ENCODE results near the gene MAP7.
"Not testable (repeated sequence)": the region's sequence is repeated elsewhere in the genome, so short reads cannot be mapped to it uniquely, and the experiment has no call there.

MAP7 gene

GRCh38 chr6:136550330-136551071 lies at the start of gene MAP7:
Gene MAP7 (minus strand): TSS chr6:136550422. CDS start chr6:136550408, 14 bp downstream.
- DNase-seq: peak; percentile 55

DNA sequence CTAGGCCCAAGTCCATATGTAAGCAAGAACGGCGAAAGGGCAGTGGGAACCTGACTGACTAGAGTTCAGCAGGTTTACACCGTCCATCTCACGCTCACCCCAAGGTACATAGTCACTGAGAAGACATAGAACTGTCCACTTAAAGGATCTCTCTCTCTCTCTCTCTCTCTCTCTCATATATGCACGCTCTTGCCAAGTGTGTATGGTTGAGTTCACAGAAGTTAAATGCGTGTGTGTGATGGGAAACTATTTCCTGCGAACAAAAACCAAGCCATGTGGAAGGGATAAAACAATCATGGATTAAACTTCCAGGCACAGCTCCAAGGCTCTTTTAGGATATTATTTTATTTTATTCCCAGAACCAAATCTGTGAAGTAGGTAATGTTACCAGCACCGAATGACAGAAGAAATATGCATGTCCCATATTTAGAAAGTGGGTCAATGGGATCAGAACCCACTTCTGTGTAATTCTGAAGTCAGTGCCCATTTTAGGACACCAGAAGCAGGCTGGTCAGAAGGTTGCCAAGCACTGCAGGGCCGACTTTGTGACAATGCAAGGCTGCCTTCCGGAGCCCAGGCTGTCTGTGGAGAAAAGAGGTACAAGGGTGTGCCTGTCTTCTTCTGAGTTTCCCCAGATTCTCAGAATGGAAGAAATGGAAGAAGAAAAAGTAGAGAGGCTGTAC lies 49.2 kb upstream of the MAP7 start:
- DNase-seq: no peak

DNA sequence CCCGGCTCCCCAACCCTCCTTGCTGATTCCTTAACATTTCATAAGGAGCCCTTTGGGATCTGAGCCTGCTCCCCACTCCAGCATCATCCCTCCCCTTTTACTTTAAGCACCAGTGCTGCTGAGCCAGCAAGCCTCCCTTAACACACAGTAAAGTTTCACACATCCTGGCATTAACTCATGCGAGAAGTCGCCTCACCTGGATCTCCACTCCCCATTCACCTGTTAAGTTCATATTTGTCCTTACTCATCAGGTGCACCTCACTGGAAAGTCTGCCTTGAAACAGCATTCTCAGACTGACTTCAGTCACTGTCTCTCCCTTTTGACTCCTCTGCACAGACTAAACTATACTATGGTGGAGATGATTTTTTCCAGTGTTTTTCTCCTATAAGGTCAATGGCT lies 47.8 kb upstream of the MAP7 start:
- no peak for DNase-seq

DNA sequence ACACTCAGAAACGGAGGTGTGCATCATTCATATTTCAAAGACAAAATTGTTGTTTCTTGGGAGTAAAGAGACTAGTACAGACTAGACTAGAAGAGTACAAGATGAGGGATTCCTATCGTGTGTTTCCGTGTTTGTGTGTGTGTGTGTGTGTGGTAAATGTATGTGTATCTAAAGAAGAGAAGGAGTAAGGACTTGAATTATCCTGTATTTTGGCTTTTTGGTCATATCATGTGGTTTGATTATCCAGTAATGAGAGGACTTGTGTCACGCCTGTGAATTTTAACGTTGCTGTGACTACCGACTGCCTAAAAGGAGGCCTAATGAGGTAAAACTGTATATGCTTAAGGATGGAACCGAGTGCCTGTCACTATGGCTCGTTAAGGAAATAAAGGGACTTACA lies 44.4 kb upstream of the MAP7 start:
- no peak for DNase-seq

- DNase-seq: peak; percentile 50
Observed at GRCh38 chr6:136593748-136594490, 43.7 kb upstream of the MAP7 start.

- no peak for DNase-seq
Observed at GRCh38 chr6:136592930-136593673, 42.9 kb upstream of the MAP7 start.

DNA sequence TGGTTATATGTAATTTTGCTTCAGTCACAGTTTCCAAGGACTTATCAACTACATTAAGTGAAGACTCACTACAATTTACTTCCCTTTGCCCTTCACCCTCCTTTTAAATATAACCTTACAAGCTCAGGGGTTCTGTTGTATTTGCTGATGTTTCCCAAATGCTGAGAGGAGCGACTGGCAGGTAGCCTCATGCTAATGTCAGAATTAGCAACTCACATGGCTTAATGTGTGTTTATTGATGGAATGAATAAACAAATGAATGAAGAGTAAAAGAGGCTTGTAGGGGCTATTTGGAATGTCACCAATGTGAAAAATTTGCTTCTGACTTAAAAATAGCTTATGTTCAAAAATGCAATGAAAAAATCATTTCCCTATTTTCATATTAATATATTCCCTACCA lies 41.4 kb upstream of the MAP7 start:
- no peak for DNase-seq

DNA sequence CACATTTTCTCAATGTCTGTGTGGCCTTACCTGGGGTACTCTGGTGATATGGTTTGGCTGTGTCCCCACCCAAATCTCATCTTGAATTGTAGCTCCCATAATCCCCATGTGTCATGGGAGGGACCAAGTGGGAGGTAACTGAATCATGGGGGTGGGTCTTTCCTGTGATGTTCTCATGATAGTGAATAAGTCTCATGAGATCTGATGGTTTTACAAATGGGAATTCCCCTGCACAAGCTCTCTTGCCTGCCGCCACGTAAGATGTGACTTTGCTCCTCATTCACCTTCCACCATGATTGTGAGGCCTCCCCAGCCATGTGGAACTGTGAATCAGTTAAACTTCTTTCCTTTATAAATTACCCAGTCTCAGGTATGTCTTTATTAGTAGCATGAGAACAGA lies 40.6 kb upstream of the MAP7 start:
- DNase-seq: not testable (repeated sequence)

DNA sequence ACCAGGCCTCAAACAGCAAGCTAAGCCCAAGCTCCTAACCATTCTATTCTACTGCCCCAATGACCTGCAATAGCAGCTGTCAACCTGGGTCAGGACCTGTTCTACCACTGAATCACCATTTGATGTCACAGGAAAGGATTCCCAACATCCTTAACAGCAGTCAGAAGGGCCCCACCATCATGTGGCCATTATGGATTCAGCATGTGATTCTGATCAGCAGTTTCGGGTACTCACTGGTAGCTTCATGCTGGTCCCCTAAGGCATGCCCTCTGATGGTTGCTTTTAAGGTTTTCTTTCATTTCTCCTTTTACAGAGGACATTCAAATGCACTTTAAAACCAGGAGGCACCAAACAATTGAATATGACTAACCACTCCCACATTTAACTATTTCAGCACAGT lies 37.3 kb upstream of the MAP7 start:
- no peak for DNase-seq

- no peak for DNase-seq
Observed at GRCh38 chr6:136586295-136586694, 36.1 kb upstream of the MAP7 start.

GRCh38 chr6:136585523-136585922 lies 35.3 kb upstream of the MAP7 start:
- DNase-seq: not testable (repeated sequence)

- not testable (repeated sequence) for DNase-seq
Observed at GRCh38 chr6:136584290-136584689, 34.1 kb upstream of the MAP7 start.

DNA sequence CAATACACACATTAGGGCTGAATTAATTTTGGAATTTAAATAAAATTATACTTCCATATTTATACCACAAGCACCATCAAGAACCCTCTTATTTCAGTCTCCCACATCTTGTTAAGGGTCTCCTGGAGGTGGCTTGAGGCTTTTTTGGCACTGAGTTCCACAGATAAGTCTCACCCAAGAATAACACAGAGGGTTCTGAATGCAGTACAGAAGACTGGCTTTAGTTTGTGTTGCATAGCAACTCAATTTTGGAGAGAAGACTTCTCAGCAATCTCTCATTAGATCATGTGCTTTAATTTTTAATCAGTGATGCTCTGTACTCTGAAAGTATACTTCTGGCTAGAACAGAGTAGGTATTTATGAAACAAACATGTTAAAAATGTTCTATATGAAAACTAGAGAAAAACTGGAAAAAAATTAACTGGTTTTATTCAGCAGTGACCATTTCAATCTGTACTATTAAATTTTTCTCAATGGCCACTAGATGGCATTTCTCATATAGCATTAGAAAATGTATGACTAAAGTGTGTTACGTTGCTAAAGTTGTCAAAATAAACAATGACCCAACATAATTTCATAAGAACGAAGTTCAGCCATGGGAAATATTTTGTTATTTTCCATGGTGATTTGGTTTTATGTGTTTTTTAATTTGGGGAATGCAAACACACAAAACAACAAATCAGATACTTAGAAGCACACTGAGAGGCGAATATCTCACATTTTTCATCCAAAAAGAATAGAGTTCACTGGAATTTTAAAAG lies 32.7 kb upstream of the MAP7 start:
- DNase-seq: no peak

DNA sequence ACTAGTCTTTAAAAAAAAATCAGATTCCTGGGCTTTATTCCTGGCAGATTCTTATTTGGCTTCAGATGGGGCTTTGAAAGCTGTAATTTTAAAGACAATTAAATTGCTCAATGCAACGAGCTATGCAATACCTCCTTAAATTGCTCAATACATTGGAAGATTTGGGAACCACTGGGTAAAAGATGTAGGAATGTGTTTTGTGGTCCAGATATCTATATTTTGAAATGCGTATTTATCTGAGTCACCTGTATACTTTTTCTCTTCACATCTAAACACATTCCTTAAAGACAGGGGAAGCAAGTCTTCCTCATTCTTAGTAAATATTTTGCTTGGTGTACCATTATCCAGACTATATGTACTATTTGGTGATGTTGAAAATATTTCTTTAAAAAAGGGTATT lies 29.6 kb upstream of the MAP7 start:
- DNase-seq: no peak

DNA sequence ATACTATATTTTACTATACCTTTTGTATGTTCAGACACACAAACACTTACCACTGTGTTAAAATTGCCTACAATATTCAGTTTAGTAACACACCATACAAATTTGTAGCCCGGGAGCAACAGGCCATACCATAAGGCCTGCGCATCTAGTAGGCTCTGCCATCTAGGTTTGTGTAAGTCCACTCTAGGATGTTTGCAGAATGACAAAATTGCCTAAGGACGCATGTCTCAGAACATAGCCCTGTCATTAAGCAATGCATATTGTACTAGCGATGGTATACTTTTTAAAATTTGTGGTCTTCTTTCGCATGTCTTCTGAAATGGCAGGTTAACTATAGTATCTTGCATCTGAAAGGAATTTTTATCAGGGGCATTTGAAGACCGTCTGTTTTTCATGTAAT lies 26.6 kb upstream of the MAP7 start:
- DNase-seq: no peak

DNA sequence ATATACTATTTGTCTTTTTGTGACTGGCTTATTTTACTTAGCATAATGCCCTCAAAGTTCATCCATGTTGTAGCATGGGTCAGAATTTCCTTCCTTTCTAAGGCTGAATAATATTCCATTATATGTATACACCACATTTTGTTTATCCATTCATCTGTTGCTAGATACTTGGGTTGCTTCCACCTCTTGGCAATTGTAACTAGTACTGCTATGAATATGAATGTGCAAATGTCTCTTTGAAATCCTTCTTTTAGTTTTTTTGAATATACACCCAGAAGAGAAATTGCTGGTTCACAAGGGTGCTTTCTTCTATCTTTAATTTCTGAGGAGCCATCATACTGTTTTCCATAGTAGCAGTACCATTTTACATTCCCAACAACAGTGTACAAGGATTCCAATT lies 21.3 kb upstream of the MAP7 start:
- DNase-seq: no peak

DNA sequence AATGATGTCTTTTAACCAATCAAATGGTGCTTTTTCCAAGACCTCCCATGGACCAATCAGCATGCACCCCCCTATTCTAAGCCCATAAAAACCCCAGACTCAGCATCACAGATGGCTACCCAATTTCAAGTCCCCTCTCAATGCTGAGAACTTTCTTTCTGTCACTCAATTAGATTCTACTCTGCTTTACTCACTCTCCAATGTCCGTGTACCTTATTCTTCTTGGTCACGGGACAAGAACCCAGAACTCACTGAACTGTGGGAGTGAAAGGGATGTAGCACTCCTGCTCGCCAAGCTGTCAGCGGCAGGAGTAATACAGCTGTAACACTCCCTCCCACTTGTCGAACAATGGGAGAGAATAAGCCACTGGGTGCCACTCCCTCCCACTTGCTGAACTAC lies 20.8 kb upstream of the MAP7 start:
- DNase-seq: no peak

DNA sequence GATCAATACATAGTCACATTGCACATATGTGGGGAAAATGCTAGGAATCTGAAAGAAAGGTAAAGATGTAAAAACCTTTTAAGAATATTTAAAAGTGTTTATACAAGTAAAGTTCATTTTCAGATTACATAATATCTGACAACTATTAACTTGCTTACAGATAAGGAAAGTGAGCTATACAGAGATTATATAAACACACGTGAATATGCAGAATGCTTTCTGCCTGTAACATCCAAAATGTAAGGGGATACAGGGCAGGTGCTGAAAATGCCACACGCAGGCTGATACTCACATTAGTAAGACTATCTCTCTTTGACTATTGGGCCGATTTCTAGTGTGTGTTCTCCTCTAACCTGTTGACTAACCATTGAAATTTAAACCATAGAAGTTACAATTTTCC lies 17.9 kb upstream of the MAP7 start:
- no peak for DNase-seq

DNA sequence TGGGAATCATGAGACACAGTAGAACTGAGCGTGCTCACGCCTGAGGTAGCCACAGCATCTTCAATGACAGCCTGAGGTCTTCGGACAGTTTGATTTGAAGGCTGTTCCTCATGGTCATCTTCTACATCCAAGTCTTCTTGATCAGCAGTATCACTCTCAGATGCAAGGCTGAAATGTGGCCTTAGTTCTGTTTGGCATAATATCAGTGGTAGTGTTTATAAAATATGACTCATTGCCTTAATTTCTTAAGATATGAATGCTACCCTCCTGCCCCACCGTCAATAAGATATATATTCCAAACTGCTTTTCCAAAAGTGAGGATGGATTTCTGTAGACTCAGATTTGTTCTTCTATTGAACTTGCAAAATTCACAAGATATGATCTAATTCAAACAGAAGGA lies 17.5 kb upstream of the MAP7 start:
- no peak for DNase-seq

DNA sequence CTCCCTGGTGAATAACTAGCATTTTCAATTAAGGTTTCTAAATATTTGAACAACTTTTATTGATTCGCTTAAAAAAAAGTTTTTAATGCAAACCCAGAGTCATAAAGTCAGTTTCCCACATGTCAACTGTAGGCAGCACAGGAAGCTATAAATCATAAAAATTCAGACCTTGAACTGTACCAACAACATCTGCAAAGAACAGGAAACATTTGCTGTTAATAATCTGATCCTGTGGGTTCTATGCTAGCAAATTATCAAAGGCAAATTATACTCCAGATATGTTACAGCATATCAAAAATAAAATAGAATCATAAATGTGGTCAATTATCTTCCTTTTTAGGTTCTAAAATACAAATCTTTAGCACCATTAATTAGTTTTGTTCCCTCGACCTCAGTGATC lies 16.6 kb upstream of the MAP7 start:
- no peak for DNase-seq

GRCh38 chr6:136566007-136566487 lies 15.8 kb upstream of the MAP7 start:
- DNase-seq: no peak

DNA sequence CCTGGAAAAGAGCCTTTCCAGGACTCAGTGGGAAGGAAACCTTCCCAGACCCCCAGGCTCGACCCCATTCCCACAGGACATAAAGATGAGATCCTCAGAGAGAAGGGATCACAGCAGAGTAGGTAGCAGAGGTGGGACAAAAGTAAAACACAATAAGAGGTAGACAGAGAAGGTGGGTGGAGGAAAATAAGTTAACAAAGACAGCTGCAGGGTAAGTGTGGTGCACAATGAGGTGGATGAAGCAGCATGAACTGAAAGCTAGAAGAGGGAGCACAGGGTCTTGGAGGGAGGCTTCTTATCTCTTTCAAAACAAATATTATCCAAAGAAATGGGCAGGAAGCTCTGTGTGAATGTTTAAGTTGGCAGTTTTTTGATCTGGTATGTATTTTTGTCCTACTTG lies 14.0 kb upstream of the MAP7 start:
- no peak for DNase-seq

Measured in stimulated activated CD4-positive, alpha-beta T cell treated with anti-CD3 and anti-CD28 coated beads, Interleukin-4, amount 100 ng/mL, for 24 hours (primary cell).